GM19395 (cell line): Measurements from ENCODE around the gene BCO2.
A peak's percentile ranks its signal among the peaks of the same experiment; 100 is the strongest.
"Not testable (repeated sequence)": the region's sequence is repeated elsewhere in the genome, so short reads cannot be mapped to it uniquely, and the experiment has no call there.

ENCODE experiments used
- ATAC-seq: cut with Tn5 transposase; IDR thresholded peaks from one replicate; pipeline ENCODE4 v1.9.1; 2021; ENCODE audit warnings: mild to moderate bottlenecking, moderate library complexity; ENCODE audit not compliant: unreplicated experiment

The BCO2 gene, protein sequence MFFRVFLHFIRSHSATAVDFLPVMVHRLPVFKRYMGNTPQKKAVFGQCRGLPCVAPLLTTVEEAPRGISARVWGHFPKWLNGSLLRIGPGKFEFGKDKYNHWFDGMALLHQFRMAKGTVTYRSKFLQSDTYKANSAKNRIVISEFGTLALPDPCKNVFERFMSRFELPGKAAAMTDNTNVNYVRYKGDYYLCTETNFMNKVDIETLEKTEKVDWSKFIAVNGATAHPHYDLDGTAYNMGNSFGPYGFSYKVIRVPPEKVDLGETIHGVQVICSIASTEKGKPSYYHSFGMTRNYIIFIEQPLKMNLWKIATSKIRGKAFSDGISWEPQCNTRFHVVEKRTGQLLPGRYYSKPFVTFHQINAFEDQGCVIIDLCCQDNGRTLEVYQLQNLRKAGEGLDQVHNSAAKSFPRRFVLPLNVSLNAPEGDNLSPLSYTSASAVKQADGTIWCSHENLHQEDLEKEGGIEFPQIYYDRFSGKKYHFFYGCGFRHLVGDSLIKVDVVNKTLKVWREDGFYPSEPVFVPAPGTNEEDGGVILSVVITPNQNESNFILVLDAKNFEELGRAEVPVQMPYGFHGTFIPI

GRCh38 chr11:112174789-112175598 lies at the start of gene BCO2:
BCO2 (plus strand) TSS chr11:112175512; CDS start chr11:112175602, 90 bp downstream.
- peak; percentile 61 for ATAC-seq

DNA sequence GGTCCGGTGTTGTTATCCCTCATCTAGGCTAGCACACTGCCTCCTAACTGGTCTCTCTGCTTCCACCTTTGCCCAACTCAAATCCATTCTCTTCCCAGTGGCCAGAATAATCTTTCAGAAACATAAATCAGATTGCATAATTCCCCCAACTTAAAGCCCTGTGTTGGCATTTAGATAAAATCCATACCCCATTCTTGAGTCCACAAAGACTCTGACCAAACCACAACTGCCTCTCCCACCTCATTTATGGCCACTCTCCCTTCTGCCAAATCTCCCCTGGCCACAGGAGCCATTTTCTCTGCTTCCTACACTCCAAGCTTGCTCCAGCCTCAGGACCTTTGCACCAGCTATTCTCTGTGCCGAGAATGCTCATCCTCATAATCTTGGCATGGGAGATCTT lies 48.3 kb upstream of the BCO2 start:
- no peak for ATAC-seq

DNA sequence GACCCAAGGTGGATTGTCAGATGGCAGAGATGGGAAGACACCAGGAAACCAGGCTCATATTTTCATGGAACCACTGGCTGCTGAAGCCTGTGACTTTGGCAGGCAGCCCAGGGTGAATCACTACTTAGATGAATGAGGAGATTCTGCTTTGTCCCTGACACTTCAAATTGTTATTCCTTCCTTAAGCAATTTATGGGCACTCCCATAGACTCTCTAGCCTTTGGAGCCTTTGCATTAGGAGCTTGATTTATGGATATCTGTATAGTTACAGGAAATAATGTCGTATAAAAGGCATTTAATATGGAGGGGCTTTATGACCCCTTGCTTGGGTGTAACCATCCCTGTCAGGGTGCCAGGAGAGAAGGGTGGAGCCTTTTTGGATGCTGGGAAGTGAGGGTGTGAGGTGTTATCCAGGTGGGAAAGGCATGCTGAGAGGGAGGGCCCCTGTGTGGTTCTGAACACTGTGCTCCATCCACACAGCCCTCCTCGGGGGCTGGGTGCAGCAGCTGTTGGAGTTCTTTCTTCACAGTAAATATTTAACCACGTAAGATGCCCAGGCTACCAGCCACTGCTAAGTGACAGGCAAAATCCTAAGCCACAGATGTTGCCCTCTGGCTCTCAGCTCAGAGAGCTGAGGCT lies 46.7 kb upstream of the BCO2 start:
- ATAC-seq: no peak

DNA sequence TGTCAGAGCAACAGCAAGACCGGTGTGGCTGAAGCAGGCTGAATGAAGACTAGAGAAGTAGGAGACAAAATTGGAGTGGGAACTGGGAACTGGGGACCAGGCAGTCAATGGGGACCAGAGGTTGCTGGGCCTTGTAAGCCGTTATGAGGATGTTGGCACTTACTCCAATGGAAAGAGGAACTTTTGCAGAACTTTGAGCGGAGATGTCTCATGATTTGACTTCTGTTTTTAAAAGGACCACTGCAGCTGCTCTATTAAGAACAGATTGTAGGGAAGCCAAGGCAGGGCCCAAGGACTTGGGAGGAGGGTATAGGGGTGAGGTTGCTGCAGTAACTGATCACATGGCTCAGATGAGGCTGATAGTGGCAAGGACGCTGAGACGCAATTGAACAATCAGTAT lies 45.7 kb upstream of the BCO2 start:
- ATAC-seq: no peak

GRCh38 chr11:112132737-112133136 lies 42.6 kb upstream of the BCO2 start:
- ATAC-seq: no peak

DNA sequence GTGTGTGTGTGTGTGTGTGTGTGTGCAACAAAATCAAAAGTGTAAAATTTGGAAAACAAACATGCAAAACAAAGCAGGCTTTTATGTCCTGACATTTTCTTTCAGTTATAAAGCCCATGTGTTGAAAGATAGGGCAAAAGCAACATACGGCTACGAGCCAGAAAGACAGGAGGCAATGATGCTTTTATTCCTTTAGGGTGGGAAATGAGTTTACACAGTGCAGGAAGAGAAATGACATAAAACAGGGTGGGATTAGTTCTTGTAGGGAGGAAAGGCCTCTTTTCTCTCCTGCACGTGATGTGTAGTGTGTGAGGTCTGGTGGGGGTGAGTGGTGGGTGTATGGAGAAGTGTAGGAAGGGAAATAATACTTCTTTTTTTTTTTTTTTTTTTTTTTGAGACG lies 40.8 kb upstream of the BCO2 start:
- no peak for ATAC-seq

DNA sequence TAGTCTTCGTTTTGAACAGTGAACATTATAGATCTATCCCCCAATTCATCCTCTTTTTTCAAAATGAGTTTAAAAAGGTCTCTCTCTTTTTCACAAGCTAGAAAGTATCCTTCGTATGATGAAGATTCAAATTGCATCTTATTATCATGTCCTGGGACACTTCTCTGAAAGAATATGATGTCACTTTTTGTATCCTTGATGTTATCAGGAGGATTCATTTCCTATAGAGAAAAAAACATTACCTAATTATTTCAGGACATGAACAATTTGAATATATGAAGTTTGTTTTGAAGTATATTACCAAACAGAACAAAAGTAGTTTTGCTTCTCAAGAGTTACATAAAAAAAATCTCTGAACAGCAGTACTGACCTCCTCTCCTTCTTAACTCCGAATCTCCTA lies 31.7 kb upstream of the BCO2 start:
- ATAC-seq: no peak

DNA sequence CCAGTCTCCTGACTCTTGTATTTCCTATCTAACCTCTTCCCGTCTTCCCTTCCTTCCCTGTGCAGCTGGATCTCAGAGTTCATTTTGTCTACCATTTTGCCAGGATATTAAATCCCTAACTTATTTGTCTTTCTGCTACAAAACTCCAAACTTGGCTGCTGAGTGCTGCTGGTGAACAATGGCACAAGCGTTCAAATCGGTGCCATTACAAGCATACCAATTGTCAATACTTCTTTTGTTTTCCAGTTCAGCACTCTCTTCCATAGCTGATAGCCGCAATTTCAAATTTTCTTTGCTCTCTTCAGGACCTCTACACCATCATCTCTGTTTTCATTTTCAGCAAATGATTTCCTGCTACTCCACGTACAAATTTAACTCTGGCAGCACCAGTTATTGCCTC lies 24.8 kb upstream of the BCO2 start:
- ATAC-seq: no peak

GRCh38 chr11:112156153-112156955 lies 19.0 kb upstream of the BCO2 start:
- no peak for ATAC-seq

- ATAC-seq: no peak
These were observed 18.2 kb upstream of the BCO2 start for GRCh38 chr11:112156956-112157766.

- no peak for ATAC-seq
These were observed 15.9 kb upstream of the BCO2 start for GRCh38 chr11:112159098-112160065.

DNA sequence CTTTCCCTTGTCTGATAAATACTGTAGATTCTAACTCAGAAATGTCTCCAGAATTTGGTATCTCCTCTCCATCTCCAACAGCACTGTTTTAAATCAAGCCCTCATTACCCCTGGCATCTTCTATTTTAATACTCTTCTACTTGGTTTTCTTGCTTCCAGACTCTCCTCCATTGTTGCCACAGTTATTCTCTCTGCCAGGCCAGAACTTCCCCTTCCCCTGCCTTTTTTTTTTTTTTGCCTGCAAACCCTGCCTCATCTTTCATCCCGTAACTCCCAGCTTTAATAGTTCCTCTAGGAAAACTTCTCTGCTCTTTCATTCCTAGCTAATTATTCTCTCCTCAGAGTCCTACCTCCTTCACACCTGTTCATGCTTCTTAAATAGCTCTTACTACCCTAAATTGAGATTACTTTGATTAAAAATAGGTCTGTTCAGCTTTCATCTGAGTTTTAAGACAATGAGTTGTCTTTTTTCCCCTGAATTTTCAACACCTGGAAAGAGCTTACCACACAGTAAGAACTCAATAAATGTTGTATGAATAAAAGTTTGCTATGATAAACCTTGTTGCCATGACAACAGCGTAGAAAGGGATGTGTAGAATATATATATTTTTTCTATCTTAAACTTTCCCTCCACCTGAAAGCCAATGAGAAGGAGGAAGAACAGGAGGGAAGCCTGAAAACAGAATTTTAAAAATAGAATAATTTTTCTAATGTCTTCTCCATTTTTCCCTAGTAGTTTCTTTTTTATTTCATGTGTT lies 15.0 kb upstream of the BCO2 start:
- ATAC-seq: no peak

- no peak for ATAC-seq
These were observed 14.3 kb upstream of the BCO2 start for GRCh38 chr11:112161012-112161411.

GRCh38 chr11:112162200-112162599 lies 13.1 kb upstream of the BCO2 start:
- not testable (repeated sequence) for ATAC-seq

DNA sequence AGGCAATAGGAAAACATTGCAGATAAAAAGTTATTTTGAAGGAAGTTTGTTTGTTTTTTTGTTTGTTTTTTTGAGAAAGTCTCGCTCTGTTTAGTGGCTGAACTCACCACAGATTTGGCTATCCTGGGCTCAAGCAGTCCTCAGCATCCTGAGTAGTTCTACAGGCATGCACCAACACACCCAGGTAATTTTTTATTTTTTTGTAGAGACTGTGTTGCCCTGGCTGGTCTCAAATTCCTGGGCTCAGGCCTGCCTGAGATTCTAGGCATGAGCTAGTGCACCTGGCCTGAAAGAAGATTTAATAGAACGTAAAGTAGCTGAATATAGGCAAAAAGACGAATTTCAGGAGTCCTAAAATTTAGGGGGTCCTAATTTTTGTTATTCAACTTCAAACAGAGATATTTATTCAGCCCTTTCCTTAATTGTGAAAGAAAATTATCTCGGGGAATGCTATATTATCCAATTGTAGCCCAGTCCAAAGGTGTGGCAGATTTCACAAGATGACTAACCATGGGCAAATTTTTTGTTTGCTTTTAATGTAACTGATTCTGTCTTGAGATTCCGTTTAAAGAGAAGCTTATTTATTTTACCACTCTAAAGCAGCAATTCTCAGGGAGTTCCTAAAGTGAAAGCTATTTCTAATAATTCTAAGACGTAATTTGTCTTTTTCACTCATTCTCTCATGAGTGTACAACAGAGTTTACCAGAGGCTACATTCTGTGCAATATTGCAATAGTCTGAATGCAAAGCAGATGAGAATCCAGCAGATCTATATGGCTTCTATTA lies 12.4 kb upstream of the BCO2 start:
- ATAC-seq: no peak

DNA sequence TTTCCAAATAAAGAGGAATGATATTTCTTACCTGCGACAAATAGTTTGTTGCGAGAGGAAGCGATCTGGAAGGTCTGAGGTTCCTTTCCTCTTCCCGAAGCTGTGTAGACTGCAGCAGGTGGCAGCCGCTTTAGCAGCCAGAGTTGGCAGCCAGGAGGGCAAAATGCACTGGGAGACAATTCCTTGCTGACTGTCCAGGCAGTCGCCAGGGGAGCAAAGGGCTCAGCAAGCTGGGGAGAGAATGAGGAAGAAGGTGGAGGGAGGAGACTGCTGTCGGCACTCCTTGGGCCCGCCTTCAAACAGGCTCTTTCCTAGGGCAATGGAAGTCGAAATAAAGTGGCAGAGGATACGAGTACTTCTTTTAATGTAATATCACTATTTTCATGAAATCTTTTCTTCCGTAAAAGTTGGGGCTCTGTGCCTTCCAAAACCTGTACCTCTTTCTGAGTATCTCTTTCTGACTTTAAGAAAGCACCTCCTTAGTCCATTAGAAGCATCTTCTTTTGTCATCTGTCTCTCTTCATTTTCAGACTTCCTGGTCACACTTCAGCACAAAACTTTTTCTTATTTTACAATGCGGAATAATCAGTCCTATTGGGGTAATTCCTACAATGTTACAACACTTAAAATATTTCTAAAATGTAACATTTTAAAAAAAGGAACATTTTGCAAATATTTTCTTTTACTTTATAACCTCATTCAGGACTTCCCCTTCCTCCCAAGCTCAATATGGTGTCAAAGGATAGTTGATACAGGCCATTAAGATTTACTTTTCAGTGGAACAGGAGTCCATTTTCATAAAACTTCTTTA lies 11.2 kb upstream of the BCO2 start, which contains the start of gene IL18:
TSS of gene IL18 (minus strand) at position 220 of the 811 bp plus-strand sequence. CDS start 9,041 bp downstream, outside the sequence.
- no peak for ATAC-seq
